IPS-20b (cell line): ENCODE results near the gene SH3BGRL3.
A peak's percentile ranks its signal among the peaks of the same experiment; 100 is the strongest.

Experiments
- H3K27ac ChIP-seq: one replicate; pipeline ENCODE4 v1.5.1; 2013; ENCODE audit warnings: low read length
- H3K27me3 ChIP-seq: 2 replicates; pipeline ENCODE4 v1.6.1; 2013; ENCODE audit warnings: mild to moderate bottlenecking, low read length, inconsistent platforms; ENCODE audit not compliant: insufficient read depth
- H3K36me3 ChIP-seq: 2 replicates; pipeline ENCODE4 v1.6.1; 2013; ENCODE audit warnings: low read depth, mild to moderate bottlenecking, inconsistent platforms, low read length, moderate library complexity; ENCODE audit not compliant: insufficient read depth
- H3K4me1 ChIP-seq: 2 replicates; pipeline ENCODE4 v1.6.1; 2013; ENCODE audit warnings: mild to moderate bottlenecking, control low read depth, inconsistent platforms, low read length, moderate library complexity; ENCODE audit not compliant: insufficient read depth
- H3K4me3 ChIP-seq: 2 replicates; pipeline ENCODE4 v1.5.1; 2013; ENCODE audit warnings: mild to moderate bottlenecking, low read length, inconsistent platforms
- H3K9ac ChIP-seq: 2 replicates; pipeline ENCODE4 v1.6.1; 2013; ENCODE audit warnings: low read depth, mild to moderate bottlenecking, inconsistent platforms, low read length, moderate library complexity
- H3K9me3 ChIP-seq: 2 replicates; pipeline ENCODE4 v1.6.1; 2013; ENCODE audit warnings: mild to moderate bottlenecking, low read depth, low read length, inconsistent platforms; ENCODE audit not compliant: insufficient read depth

The SH3BGRL3 gene

DNA sequence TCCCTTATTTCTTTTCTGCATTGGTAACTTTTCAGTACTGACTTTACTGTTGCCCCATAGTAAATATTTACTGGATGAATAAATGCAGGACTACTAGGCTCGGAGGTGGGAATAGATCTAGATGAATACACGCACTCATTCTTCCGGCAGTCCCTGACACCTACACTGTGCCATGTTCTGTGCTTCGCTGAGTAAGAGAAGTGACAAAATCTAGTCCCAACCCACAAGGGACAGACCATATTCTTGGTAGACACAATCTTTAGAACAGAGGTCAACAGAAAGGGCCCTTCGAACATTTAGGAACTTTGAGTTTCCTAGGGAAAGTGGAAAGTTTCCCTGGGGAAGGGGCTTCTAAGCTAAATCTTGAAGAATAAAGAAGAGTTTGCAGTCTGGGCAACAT lies 34.6 kb downstream of the SH3BGRL3 start:
- no peak overlapping the region for H3K4me3 ChIP-seq
- H3K4me1 ChIP-seq = peaks cover 13% of the 10 kb centered on the region
- H3K27me3 ChIP-seq = no peaks in the 10 kb centered on the region
- no peaks in the 10 kb centered on the region for H3K9me3 ChIP-seq
- H3K9ac ChIP-seq = no peak overlapping the region
- H3K27ac ChIP-seq = no peak overlapping the region
- no peaks in the 10 kb centered on the region for H3K36me3 ChIP-seq

DNA sequence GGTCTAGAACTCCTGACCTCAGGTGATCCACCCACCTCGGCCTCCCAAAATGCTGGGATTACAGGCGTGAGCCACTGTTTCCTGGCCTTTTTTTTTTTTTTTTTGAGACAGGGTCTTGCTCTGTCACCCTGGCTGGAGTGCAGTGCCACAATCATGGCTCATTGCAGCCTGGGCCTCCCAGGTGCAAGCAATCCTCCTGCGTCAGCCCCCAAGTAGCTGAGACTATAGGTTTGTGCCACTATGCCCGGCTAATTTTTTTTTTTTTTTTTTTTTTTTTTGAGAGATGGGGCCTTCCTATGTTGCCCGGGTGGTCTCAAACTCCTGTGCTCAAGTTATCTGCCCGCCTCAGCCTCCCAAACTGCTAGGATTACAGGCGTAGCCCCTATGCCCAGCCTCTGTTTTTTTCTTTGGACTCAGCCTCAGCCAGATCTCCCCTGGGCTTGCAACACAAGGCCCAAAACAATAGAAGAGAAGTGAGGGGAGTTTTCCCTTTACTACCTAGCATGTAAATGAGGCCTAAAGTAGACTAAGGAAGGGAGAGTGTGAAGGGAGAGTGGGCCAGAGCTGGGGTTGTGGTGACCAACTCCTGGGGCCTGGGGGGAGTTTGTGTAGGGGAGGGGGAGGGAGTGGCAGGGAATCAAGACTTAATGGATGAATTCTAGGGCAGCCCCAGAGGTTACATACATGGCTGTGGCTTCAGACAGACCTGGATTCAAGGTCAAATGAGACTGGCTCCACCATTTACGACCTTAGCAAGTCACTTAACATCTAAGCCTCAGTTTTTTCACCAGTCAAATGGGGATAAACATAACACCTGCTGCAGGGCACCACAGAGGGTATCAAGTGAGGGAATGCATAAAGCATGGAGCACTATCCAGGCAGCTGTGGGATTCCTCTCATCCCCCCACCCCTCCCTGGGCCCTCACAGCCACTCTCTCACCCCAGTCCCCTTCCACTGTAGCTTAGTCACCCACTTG lies 36.3 kb downstream of the SH3BGRL3 start:
- H3K4me3 ChIP-seq = no peak overlapping the region
- no peak overlapping the region for H3K27ac ChIP-seq
- H3K9me3 ChIP-seq = no peaks in the 10 kb centered on the region
- 0 out of 2 replicates have a peak, but pooled peaks cover 2% of the 10 kb centered on the region for H3K36me3 ChIP-seq
- H3K27me3 ChIP-seq = no peaks in the 10 kb centered on the region
- H3K4me1 ChIP-seq = peaks cover 13% of the 10 kb centered on the region
- no peak overlapping the region for H3K9ac ChIP-seq

GRCh38 chr1:26317146-26317545 lies 37.3 kb downstream of the SH3BGRL3 start:
- H3K36me3 ChIP-seq = 0 out of 2 replicates have a peak, but pooled peaks cover 10% of the 10 kb centered on the region
- peaks cover 13% of the 10 kb centered on the region for H3K4me1 ChIP-seq
- H3K9ac ChIP-seq = peak overlapping the region; percentile 29; the same call in 1 of the 2 replicates
- no peak overlapping the region for H3K27ac ChIP-seq
- no peaks in the 10 kb centered on the region for H3K9me3 ChIP-seq
- no peak overlapping the region for H3K4me3 ChIP-seq
- no peaks in the 10 kb centered on the region for H3K27me3 ChIP-seq

DNA sequence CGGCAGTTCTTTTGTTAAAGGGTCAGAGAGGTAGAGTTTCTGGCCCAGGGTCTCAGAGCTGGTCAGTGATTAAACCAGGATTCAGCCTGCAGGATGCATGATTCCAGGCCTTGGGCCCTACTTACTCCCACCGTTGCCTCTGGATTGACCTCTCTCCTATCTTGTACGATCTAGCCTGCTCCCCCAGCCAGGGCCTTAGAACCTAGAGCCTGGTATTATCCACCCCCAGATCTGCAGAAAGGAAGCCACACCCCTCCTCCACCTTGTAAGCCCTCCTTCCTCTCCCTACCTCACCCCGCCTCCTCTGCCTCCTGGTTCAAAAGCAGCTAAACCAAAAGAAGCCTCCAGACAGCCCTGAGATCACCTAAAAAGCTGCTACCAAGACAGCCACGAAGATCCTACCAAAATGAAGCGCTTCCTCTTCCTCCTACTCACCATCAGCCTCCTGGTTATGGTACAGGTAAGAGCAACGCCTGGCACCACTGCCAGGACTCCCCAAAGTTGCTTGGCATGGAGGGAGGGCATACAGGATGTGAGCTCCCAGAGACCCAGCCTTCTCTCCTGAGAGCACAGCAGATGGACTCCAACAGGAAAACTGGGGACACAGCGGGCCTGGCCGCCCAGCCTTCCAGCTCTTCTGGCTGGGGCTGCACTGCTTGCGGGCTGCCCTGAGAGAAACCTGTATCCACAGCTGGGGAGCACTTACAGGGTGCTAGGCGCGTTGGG lies 37.9 kb downstream of the SH3BGRL3 start, which contains the start of gene CD52:
TSS of gene CD52 (plus strand) at position 347 of the 726 bp plus-strand sequence. CDS start at position 407, 60 bp downstream.
- Histone ChIP-seq H3K27me3 (no peaks in the 10 kb centered on the region), H3K4me3 (no peak within 1 kb of the TSS), H3K4me1 (peaks cover 13% of the 10 kb centered on the region), H3K27ac (no peak within 1 kb of the TSS), H3K9me3 (no peaks in the 10 kb centered on the region), H3K36me3 (peaks cover 16% of the 10 kb centered on the region), H3K9ac (peak within 1 kb of the TSS; percentile 29; the same call in 1 of the 2 replicates)

GRCh38 chr1:26318338-26319064 lies 38.6 kb downstream of the SH3BGRL3 start:
- Histone ChIP-seq H3K27ac (no peak overlapping the region), H3K9me3 (no peaks in the 10 kb centered on the region), H3K9ac (0 out of 2 replicates have a peak overlapping the region, but pooled peaks have one; percentile 29), H3K27me3 (no peaks in the 10 kb centered on the region), H3K4me3 (no peak overlapping the region), H3K36me3 (peaks cover 23% of the 10 kb centered on the region), H3K4me1 (peaks cover 13% of the 10 kb centered on the region)

DNA sequence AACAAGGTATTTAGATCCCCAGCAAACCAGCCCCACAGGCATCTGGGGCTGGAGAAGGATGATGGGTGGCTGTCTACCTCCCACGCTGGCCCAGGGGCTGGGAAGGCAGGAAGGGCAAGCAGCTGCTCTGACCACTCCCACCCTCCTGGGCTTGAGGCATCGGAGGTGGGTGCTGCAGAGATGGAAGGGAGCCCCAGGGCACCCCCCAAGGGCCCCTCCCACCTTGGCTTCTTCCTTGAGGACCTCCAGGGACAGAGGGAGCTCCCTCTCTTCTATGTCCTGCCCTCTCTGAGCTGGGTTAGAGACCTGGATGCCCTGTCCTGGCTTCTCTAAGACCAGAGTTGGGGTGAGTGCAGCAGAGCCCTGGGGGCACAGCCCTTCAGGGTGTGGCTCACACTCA lies 41.0 kb downstream of the SH3BGRL3 start:
- no peak overlapping the region for H3K27ac ChIP-seq
- no peaks in the 10 kb centered on the region for H3K27me3 ChIP-seq
- H3K9ac ChIP-seq = no peak overlapping the region; the same call in 1 of the 2 replicates
- H3K4me3 ChIP-seq = no peak overlapping the region
- H3K36me3 ChIP-seq = peaks cover 44% of the 10 kb centered on the region
- no peaks in the 10 kb centered on the region for H3K9me3 ChIP-seq
- peaks cover 10% of the 10 kb centered on the region for H3K4me1 ChIP-seq

GRCh38 chr1:26321315-26322041 lies 41.6 kb downstream of the SH3BGRL3 start:
- Histone ChIP-seq H3K27me3 (no peaks in the 10 kb centered on the region), H3K9ac (peak overlapping the region; percentile 58; the same call in 1 of the 2 replicates), H3K36me3 (peaks cover 45% of the 10 kb centered on the region), H3K4me1 (peaks cover 10% of the 10 kb centered on the region), H3K4me3 (no peak overlapping the region), H3K27ac (no peak overlapping the region), H3K9me3 (no peaks in the 10 kb centered on the region)

- no peaks in the 10 kb centered on the region for H3K27me3 ChIP-seq
- H3K27ac ChIP-seq = no peak overlapping the region
- H3K4me1 ChIP-seq = peaks cover 10% of the 10 kb centered on the region
- no peak overlapping the region for H3K9ac ChIP-seq
- H3K4me3 ChIP-seq = no peak overlapping the region
- H3K9me3 ChIP-seq = no peaks in the 10 kb centered on the region
- H3K36me3 ChIP-seq = peaks cover 45% of the 10 kb centered on the region
Measured at GRCh38 chr1:26322042-26322331, 42.1 kb downstream of the SH3BGRL3 start.

- Histone ChIP-seq H3K36me3 (peaks cover 49% of the 10 kb centered on the region), H3K9me3 (no peaks in the 10 kb centered on the region), H3K27ac (no peak overlapping the region), H3K27me3 (no peaks in the 10 kb centered on the region), H3K4me1 (no peaks in the 10 kb centered on the region), H3K9ac (no peak overlapping the region), H3K4me3 (no peak overlapping the region)
Measured at GRCh38 chr1:26323382-26323781, 43.5 kb downstream of the SH3BGRL3 start.

- Histone ChIP-seq H3K36me3 (peaks cover 49% of the 10 kb centered on the region), H3K27ac (no peak overlapping the region), H3K4me3 (no peak overlapping the region), H3K9me3 (no peaks in the 10 kb centered on the region), H3K27me3 (no peaks in the 10 kb centered on the region), H3K9ac (no peak overlapping the region), H3K4me1 (no peaks in the 10 kb centered on the region)
Measured at GRCh38 chr1:26324550-26324949, 44.7 kb downstream of the SH3BGRL3 start.

DNA sequence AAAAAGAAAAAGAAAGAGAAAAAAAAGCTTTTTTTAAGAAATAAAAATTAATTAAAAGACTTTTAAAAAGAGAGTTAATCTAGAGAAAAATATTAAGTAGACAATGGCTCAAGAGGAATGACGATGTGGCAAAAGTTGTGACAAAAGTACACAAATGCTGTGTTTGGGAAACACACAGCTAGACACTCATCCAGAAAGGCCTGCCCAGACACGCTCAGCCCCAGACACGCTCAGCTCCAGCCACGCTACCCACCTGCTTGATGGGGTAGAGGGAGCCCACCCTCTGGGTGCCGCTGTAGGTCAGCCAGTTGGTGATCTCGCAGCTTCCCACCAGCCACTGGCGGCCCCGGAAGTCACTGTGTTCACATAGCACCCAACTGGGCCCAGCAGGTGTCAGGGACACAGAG lies 48.1 kb downstream of the SH3BGRL3 start:
- no peak overlapping the region for H3K4me3 ChIP-seq
- H3K4me1 ChIP-seq = no peaks in the 10 kb centered on the region
- no peak overlapping the region for H3K27ac ChIP-seq
- no peaks in the 10 kb centered on the region for H3K9me3 ChIP-seq
- no peak overlapping the region for H3K9ac ChIP-seq
- no peaks in the 10 kb centered on the region for H3K27me3 ChIP-seq
- H3K36me3 ChIP-seq = peaks cover 46% of the 10 kb centered on the region
